ENCODE data around the gene ITSN1. TPM values are rescaled to one million over a fixed set of nuclear protein-coding genes. Genes with fewer than 3 reads are reported as not detected.

The ITSN1 gene
- total RNA-seq, 3 donors from 2014 or later (not counting 1 experiment from before 2014, with no cell fraction given): 1.5 to 5.1 (median 2.7) TPM

DNA sequence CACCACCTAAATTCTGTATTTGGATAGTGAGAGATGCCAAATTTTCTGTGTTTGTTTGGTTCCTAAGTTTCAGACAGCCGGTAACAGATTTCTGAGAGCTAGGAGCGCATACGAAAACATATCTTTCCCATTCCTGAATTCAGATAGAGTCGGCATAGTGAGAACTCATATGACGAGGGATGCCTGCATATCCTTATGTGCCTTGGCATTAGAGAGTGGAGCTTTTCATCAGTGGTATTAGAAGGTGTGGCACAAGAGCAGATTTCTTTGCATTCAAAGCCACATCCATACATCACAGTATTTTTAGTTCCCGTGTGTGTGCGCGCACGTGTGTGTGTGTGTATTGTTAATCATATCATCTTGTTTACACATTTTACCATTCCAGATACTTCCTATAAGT is 187.5 kb downstream of the ITSN1 start:
- 98% methylated on average over 5 of the region's 9 CpGs for WGBS (ENCODE audit: insufficient coverage)
- H3K4me3 ChIP-seq (ENCODE audit: low read length): no peak overlapping the region
- no peak for DNase-seq
- no peak overlapping the region for H3K27ac Mint-ChIP-seq
- ATAC-seq: no peak
- H3K9me3 ChIP-seq (ENCODE audit: control insufficient read depth, insufficient read depth, low read length): no peaks in the 10 kb centered on the region
- H3K36me3 Mint-ChIP-seq: no peaks in the 10 kb centered on the region
- H3K4me3 Mint-ChIP-seq: no peak overlapping the region
- H3K9me3 Mint-ChIP-seq: no peaks in the 10 kb centered on the region
- H3K27me3 Mint-ChIP-seq (ENCODE audit: low read depth in 2 of 2): peaks cover 4 to 6% of the 10 kb centered on the region in 2 donors
- no peaks in the 10 kb centered on the region for H3K4me1 Mint-ChIP-seq
- no peaks in the 10 kb centered on the region for H3K4me1 ChIP-seq (ENCODE audit: control insufficient read depth, insufficient read depth, low read length)
- no peaks in the 10 kb centered on the region for H3K27me3 ChIP-seq (ENCODE audit: control insufficient read depth, insufficient read depth, low read length)
- no peaks in the 10 kb centered on the region for H3K36me3 ChIP-seq (ENCODE audit: control insufficient read depth, insufficient read depth, low read length)
- intact Hi-C loops (cut with micrococcal nuclease): no loop called here
- H3K27ac ChIP-seq (ENCODE audit: low read length): no peak overlapping the region
- TF ChIP-seq, protein P1, sequence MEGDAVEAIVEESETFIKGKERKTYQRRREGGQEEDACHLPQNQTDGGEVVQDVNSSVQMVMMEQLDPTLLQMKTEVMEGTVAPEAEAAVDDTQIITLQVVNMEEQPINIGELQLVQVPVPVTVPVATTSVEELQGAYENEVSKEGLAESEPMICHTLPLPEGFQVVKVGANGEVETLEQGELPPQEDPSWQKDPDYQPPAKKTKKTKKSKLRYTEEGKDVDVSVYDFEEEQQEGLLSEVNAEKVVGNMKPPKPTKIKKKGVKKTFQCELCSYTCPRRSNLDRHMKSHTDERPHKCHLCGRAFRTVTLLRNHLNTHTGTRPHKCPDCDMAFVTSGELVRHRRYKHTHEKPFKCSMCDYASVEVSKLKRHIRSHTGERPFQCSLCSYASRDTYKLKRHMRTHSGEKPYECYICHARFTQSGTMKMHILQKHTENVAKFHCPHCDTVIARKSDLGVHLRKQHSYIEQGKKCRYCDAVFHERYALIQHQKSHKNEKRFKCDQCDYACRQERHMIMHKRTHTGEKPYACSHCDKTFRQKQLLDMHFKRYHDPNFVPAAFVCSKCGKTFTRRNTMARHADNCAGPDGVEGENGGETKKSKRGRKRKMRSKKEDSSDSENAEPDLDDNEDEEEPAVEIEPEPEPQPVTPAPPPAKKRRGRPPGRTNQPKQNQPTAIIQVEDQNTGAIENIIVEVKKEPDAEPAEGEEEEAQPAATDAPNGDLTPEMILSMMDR (IDR thresholded peaks at IDR 0.05): no peak

DNA sequence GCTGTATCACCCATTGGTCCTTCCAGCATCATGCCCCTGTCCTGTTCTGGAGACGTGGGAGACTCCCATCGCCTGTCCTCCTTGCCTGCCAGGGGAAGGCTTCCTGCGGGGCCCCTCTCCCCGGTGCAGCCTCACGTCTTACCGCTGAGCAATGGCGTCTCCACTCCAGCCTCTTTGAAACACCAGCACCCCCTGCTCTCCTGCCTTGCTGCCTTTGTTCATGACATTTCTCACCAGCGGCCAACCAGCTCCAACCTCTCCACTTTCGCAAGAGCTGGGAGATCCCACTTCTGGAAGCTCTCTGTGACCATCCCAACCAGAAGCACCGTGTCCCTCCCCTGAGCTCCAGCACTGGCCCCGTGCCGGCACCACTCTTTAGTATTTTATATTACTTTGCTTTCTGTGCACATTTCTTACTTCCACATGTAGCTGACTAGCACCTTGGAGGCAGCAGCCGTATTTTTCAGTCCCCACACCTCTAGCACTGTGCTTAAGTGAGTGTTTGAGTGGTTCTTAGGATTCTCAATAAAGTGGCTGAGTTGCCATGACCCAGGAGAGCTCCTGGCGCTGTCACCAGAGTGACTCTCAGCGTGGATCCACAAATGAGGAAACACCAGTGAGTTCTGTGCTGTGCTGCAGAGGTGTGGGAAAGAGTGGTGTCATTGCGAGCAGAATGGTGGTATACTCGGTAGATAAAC is 189.8 kb downstream of the ITSN1 start:
- Histone ChIP-seq H3K27me3 (ENCODE audit: control insufficient read depth, insufficient read depth, low read length) (no peaks in the 10 kb centered on the region), H3K9me3 (ENCODE audit: control insufficient read depth, insufficient read depth, low read length) (no peaks in the 10 kb centered on the region), H3K36me3 (ENCODE audit: control insufficient read depth, insufficient read depth, low read length) (no peaks in the 10 kb centered on the region), H3K4me3 (ENCODE audit: low read length) (no peak overlapping the region), H3K4me1 (ENCODE audit: control insufficient read depth, insufficient read depth, low read length) (no peaks in the 10 kb centered on the region), H3K27ac (ENCODE audit: low read length) (no peak overlapping the region)
- Mint-ChIP-seq H3K27ac (no peak overlapping the region), H3K36me3 (no peaks in the 10 kb centered on the region), H3K27me3 (ENCODE audit: low read depth in 2 of 2) (peaks cover 4 to 6% of the 10 kb centered on the region in 2 donors), H3K4me3 (no peak overlapping the region), H3K4me1 (no peaks in the 10 kb centered on the region), H3K9me3 (no peaks in the 10 kb centered on the region)
- TF ChIP-seq, protein P1 (IDR thresholded peaks at IDR 0.05): no peak
- intact Hi-C loops (cut with micrococcal nuclease): no loop called here
- WGBS (ENCODE audit: insufficient coverage): 92% methylated on average over 17 of the region's 17 CpGs
- DNase-seq: no peak
- no peak for ATAC-seq

DNA sequence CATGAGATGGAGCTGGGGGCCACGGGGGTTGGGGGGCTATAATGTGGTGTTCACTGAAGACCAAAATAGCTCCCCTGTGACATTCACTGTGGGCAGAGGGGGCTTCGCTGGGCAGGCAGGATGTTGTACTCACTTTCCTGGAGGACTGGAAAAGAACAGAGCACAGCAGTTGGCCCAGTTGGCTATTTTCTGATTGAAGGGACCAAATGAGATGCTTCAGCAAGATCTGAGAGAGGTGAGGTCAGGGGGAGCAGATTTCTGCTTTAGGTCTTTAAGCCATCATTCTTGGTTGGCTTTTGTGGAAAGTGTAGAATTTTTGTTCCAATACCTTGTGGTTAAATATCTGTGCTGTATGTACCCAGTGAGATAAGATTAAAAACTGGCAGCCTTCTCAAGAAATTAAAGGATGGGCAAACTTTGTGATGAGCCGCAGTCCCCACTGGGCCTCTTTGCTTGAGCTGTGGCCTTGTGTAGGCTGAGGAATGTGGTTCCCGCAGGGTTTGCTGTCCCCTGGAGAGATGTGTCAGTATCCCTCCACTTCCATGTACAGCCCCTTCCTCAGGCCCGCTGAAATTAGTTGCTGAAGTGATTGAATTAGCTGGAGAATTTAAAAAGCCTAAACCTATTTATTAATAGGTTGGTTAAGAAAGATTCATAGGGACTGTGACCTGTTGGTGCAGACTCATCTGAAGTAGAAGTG is 192.7 kb downstream of the ITSN1 start:
- no peaks in the 10 kb centered on the region for H3K9me3 Mint-ChIP-seq
- Histone ChIP-seq H3K4me1 (ENCODE audit: control insufficient read depth, insufficient read depth, low read length) (no peaks in the 10 kb centered on the region), H3K27me3 (ENCODE audit: control insufficient read depth, insufficient read depth, low read length) (no peaks in the 10 kb centered on the region), H3K4me3 (ENCODE audit: low read length) (no peak overlapping the region), H3K27ac (ENCODE audit: low read length) (no peak overlapping the region), H3K9me3 (ENCODE audit: control insufficient read depth, insufficient read depth, low read length) (no peaks in the 10 kb centered on the region), H3K36me3 (ENCODE audit: control insufficient read depth, insufficient read depth, low read length) (no peaks in the 10 kb centered on the region)
- H3K36me3 Mint-ChIP-seq: no peaks in the 10 kb centered on the region
- 86% methylated on average over 3 of the region's 5 CpGs for WGBS (ENCODE audit: insufficient coverage)
- no peak overlapping the region for H3K4me3 Mint-ChIP-seq
- peaks cover 4% of the 10 kb centered on the region in 2 donors for H3K27me3 Mint-ChIP-seq (ENCODE audit: low read depth in 2 of 2)
- no peak overlapping the region for H3K27ac Mint-ChIP-seq
- ATAC-seq: no peak
- H3K4me1 Mint-ChIP-seq: no peaks in the 10 kb centered on the region
- intact Hi-C loops (cut with micrococcal nuclease): no loop called here
- TF ChIP-seq, protein P1 (IDR thresholded peaks at IDR 0.05): no peak
- no peak for DNase-seq
